Uterus (tissue), 4 donors: ENCODE data around the gene TRAF2. TPM values are rescaled to one million over a fixed set of nuclear protein-coding genes. Genes with fewer than 3 reads are reported as not detected.

ENCODE experiments used
- DNase-seq, 2 donors: peaks; one replicate each; pipeline ENCODE4 v3.0.0-alpha.2; 2019 to 2020
- H3K27ac ChIP-seq, 2 donors: fragments of 200-600 bp; sonication (generic); 1 replicate in 1 of 2; 2 replicates in 1 of 2; pipeline ENCODE4 v1.5.1; 2016 to 2018
- H3K27me3 ChIP-seq, 2 donors: fragments of 200-600 bp; sonication (generic); one replicate each; pipeline ENCODE4 v1.5.1; 2018 to 2019; ENCODE audit warnings: control low read depth in 1 of 2
- H3K36me3 ChIP-seq, 2 donors: fragments of 200-600 bp; sonication (generic); one replicate each; pipeline ENCODE4 v1.5.1; 2019; ENCODE audit warnings: control low read depth in 1 of 2
- H3K4me1 ChIP-seq, 2 donors: fragments of 200-600 bp; sonication (generic); one replicate each; pipeline ENCODE4 v1.5.1; 2018 to 2019; ENCODE audit warnings: control low read depth in 1 of 2
- H3K4me3 ChIP-seq, 2 donors: fragments of 200-600 bp; sonication (generic); 1 replicate in 1 of 2; 2 replicates in 1 of 2; pipeline ENCODE4 v1.5.1; 2018 to 2019; ENCODE audit warnings: mild to moderate bottlenecking in 1 of 2
- H3K9me3 ChIP-seq, 2 donors: fragments of 200-600 bp; sonication (generic); one replicate each; pipeline ENCODE4 v1.5.1; 2019; ENCODE audit warnings: control low read depth in 1 of 2
- CTCF ChIP-seq, 4 experiments: fragments of 200-600 bp in 2 of 4; fragments of 450-650 bp in 2 of 4; sonication (generic) in 2 of 4; IDR thresholded peaks; one replicate each; pipeline ENCODE4 v1.5.1; 2016 to 2019; ENCODE audit warnings: antibody characterized with exemption in 4 of 4, mild to moderate bottlenecking in 2 of 4, moderate library complexity in 1 of 4
- POLR2A ChIP-seq, 2 donors: fragments of 450-650 bp; IDR thresholded peaks; one replicate each; pipeline ENCODE4 v1.6.1; 2016; ENCODE audit warnings: antibody characterized with exemption in 2 of 2, mild to moderate bottlenecking in 1 of 2, moderate library complexity in 1 of 2
- intact Hi-C: fragments of 100-400 bp; cut with DNase I; formaldehyde crosslinking; loops from one replicate; pipeline ENCODE4 v1.15.1; 2023; ENCODE audit warnings: low total_unique reads
- total RNA-seq, 4 donors: library from RNA; depleted of rRNA in 3 of 4; stranded (reverse); fragments of >200 nt in 3 of 4; gene quantifications; one replicate each; pipeline versions ENCODE4 v1.1.0 to v1.2.4, GENCODE V29; 2014 to 2023
- donor health status: DM: yes; HTN: yes; CAD: no.

Gene TRAF2
- total RNA-seq, 4 donors from 2014 or later: 0.88 to 22.1 (median 11.9) TPM

- Histone ChIP-seq H3K27me3 (peaks cover 0 to 14% of the 10 kb centered on the region in 2 donors), H3K9me3 (no peaks in the 10 kb centered on the region), H3K4me3 (no peak within 1 kb of the TSS), H3K4me1 (peaks cover 5 to 14% of the 10 kb centered on the region in 2 donors), H3K36me3 (no peaks in the 10 kb centered on the region), H3K27ac (no peak within 1 kb of the TSS)
- no peak for TF ChIP-seq CTCF (IDR thresholded peaks at IDR 0.05)
- no peak for TF ChIP-seq POLR2A (IDR thresholded peaks at IDR 0.05)
- intact Hi-C loops: no loop called here
- no peak for DNase-seq
Observed at GRCh38 chr9:136851941-136852663, 34.2 kb upstream of the TRAF2 start, which contains the start of gene MAMDC4. MAMDC4 (plus strand) TSS chr9:136852346; CDS start chr9:136852417, 71 bp downstream.

- Histone ChIP-seq H3K4me1 (peaks cover 5 to 9% of the 10 kb centered on the region in 2 donors), H3K27ac (no peak overlapping the region), H3K4me3 (no peak overlapping the region), H3K36me3 (no peaks in the 10 kb centered on the region), H3K27me3 (peaks cover 0 to 6% of the 10 kb centered on the region in 2 donors), H3K9me3 (no peaks in the 10 kb centered on the region)
- DNase-seq: peak in 1 of 2 donors; percentile 17
- intact Hi-C loops: no loop called here
- TF ChIP-seq POLR2A (IDR thresholded peaks at IDR 0.05) (no peak), CTCF (IDR thresholded peaks at IDR 0.05) (no peak)
Observed at GRCh38 chr9:136852664-136853595, 33.4 kb upstream of the TRAF2 start.

GRCh38 chr9:136853596-136854112 is 32.7 kb upstream of the TRAF2 start:
- intact Hi-C loops: no loop called here
- Histone ChIP-seq H3K4me1 (peaks cover 5 to 9% of the 10 kb centered on the region in 2 donors), H3K9me3 (no peaks in the 10 kb centered on the region), H3K4me3 (no peak overlapping the region), H3K27me3 (no peaks in the 10 kb centered on the region), H3K27ac (no peak overlapping the region), H3K36me3 (no peaks in the 10 kb centered on the region)
- TF ChIP-seq POLR2A (IDR thresholded peaks at IDR 0.05) (no peak), CTCF (IDR thresholded peaks at IDR 0.05) (no peak)
- DNase-seq: peak in 1 of 2 donors; percentile 15

- no peaks in the 10 kb centered on the region for H3K27me3 ChIP-seq
- TF ChIP-seq POLR2A (IDR thresholded peaks at IDR 0.05): no peak
- TF ChIP-seq CTCF (IDR thresholded peaks at IDR 0.05): no peak
- intact Hi-C loops: no loop called here
- H3K4me3 ChIP-seq: no peak overlapping the region
- peaks cover 5 to 9% of the 10 kb centered on the region in 2 donors for H3K4me1 ChIP-seq
- no peaks in the 10 kb centered on the region for H3K36me3 ChIP-seq
- peak in 1 of 2 donors; percentile 21 for DNase-seq
- no peaks in the 10 kb centered on the region for H3K9me3 ChIP-seq
- no peak overlapping the region for H3K27ac ChIP-seq
Observed at GRCh38 chr9:136854113-136854841, 32.0 kb upstream of the TRAF2 start.
